ENCODE results near the gene IL1RAPL1.

IL1RAPL1 gene

GRCh38 chrX:29834311-29834710, 1247.1 kb downstream of the IL1RAPL1 start:
- no peak overlapping the region for H3K4me3 ChIP-seq (ENCODE audit: low read depth, low read length)
- H3K36me3 ChIP-seq = no peaks in the 10 kb centered on the region
- no peak for TF ChIP-seq CTCF (IDR thresholded peaks at IDR 0.05; ENCODE audit: low read depth, low read length)
- H3K27me3 ChIP-seq = no peaks in the 10 kb centered on the region
- H3K9me3 ChIP-seq = no peaks in the 10 kb centered on the region
- no peaks in the 10 kb centered on the region for H3K4me1 ChIP-seq
- DNase-seq = no peak

GRCh38 chrX:29834764-29835163, 1247.5 kb downstream of the IL1RAPL1 start:
- Histone ChIP-seq H3K36me3 (no peaks in the 10 kb centered on the region), H3K4me1 (no peaks in the 10 kb centered on the region), H3K4me3 (ENCODE audit: low read depth, low read length) (no peak overlapping the region), H3K9me3 (no peaks in the 10 kb centered on the region), H3K27me3 (no peaks in the 10 kb centered on the region)
- no peak for DNase-seq
- no peak for TF ChIP-seq CTCF (IDR thresholded peaks at IDR 0.05; ENCODE audit: low read depth, low read length)

DNA sequence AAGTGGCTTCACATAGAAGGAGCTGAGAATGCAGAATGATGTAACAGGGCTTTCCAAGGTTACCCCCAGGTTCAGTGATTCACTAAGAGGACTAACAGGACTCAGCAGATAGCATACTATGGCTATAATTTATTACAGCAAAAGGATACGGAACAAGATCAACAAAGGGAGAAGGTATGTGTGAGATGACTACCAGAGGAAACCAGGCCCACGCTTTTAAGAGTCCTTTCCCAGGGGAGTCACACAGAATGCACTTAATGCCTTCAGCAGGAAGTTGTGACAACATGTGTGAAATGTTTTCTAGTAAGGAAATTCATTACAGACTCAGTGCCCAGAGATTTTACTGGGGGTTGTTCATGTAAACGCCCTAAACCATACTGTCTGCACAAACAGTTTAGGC, 1254.5 kb downstream of the IL1RAPL1 start:
- Histone ChIP-seq H3K4me3 (ENCODE audit: low read depth, low read length) (no peak overlapping the region), H3K36me3 (no peaks in the 10 kb centered on the region), H3K4me1 (no peaks in the 10 kb centered on the region), H3K27me3 (no peaks in the 10 kb centered on the region), H3K9me3 (no peaks in the 10 kb centered on the region)
- DNase-seq = no peak
- TF ChIP-seq CTCF (IDR thresholded peaks at IDR 0.05; ENCODE audit: low read depth, low read length) = no peak

DNA sequence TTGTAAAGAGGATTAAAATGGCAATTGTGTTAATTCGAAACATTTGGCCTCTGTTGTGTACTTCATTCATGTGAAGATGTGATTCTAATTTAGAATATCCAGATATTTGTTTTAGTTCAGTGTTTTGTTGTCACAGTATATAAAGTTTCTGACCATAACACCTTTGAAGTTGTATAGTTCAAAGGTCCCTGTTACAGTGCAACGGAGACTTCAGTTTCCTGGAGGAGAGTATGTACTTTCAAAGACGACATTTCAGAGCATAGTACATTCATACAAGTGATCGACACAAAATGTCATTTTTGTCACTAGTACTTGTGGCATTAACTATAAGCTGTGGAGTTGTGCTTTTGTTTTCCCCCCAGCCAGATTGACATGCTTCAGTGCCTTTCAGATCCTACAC, 1255.3 kb downstream of the IL1RAPL1 start:
- Histone ChIP-seq H3K27me3 (no peaks in the 10 kb centered on the region), H3K9me3 (no peaks in the 10 kb centered on the region), H3K4me3 (ENCODE audit: low read depth, low read length) (no peak overlapping the region), H3K4me1 (no peaks in the 10 kb centered on the region), H3K36me3 (no peaks in the 10 kb centered on the region)
- no peak for TF ChIP-seq CTCF (IDR thresholded peaks at IDR 0.05; ENCODE audit: low read depth, low read length)
- DNase-seq = no peak

- H3K4me1 ChIP-seq = no peaks in the 10 kb centered on the region
- no peak for TF ChIP-seq CTCF (IDR thresholded peaks at IDR 0.05; ENCODE audit: low read depth, low read length)
- no peaks in the 10 kb centered on the region for H3K9me3 ChIP-seq
- DNase-seq = no peak
- no peak overlapping the region for H3K4me3 ChIP-seq (ENCODE audit: low read depth, low read length)
- H3K27me3 ChIP-seq = no peaks in the 10 kb centered on the region
- no peaks in the 10 kb centered on the region for H3K36me3 ChIP-seq
These were observed 1264.8 kb downstream of the IL1RAPL1 start for GRCh38 chrX:29851857-29852605.

DNA sequence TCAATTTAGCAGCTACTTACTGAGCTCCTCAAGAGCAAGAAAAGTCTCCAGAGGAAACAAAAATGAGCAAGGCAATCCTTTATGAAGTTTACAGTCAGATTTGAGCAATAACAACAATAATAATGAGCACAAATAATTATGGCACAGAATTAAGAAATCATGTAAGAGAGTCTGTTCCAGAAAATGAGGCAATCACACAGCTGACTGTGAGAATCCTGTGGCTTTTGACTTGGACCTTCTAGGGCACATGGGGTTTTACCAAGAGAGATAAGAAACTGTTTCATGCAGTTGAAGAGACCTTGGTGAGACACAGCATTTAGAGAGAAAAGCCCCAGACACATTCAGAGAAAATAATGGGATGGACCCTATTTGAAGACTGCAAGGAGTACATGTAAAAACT, 1265.5 kb downstream of the IL1RAPL1 start:
- TF ChIP-seq CTCF (IDR thresholded peaks at IDR 0.05; ENCODE audit: low read depth, low read length) = no peak
- Histone ChIP-seq H3K27me3 (no peaks in the 10 kb centered on the region), H3K9me3 (no peaks in the 10 kb centered on the region), H3K4me3 (ENCODE audit: low read depth, low read length) (no peak overlapping the region), H3K4me1 (no peaks in the 10 kb centered on the region), H3K36me3 (no peaks in the 10 kb centered on the region)
- no peak for DNase-seq
